ENCODE results near the gene OR1M1. TPM values are rescaled to one million over a fixed set of nuclear protein-coding genes. Genes with fewer than 3 reads are reported as not detected.
A peak's percentile ranks its signal among the peaks of the same experiment; 100 is the strongest.

OR1M1 gene
- total RNA-seq, 1 donor from 2014 or later = not detected

DNA sequence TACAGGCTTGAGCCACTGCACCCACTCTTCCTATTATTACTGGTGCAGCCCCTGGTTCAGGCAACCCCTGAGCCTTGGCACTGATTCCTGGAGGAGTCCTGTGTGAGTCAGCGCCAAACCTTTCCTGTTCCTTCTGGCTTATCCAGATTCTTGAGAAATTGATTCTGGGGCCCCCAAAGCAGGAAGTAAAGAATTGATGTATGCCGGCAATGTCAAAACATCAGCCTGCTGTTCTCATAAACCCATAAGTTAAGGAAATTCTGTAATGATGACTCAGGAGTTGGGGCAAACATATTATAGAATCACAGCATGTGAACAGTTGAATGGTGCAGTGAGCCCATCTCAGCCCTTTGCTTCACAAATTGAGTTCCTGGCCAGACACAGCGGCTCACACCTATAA is 41.3 kb downstream of the OR1M1 start:
- no peaks in the 10 kb centered on the region for H3K36me3 ChIP-seq (ENCODE audit: control insufficient read depth in 3 of 3, insufficient read depth in 3 of 3, low read length in 3 of 3)
- H3K27ac ChIP-seq (ENCODE audit: low read depth, low read length) = no peak overlapping the region
- H3K9ac ChIP-seq (ENCODE audit: low read depth in 1 of 3, low read length in 3 of 3) = no peak overlapping the region
- no peak overlapping the region for H3K4me3 ChIP-seq (ENCODE audit: low read length in 3 of 3)
- peaks cover 0 to 5% (median 0%) of the 10 kb centered on the region in 3 donors for H3K27me3 ChIP-seq (ENCODE audit: control insufficient read depth in 3 of 3, insufficient read depth in 3 of 3, low read length in 3 of 3)
- H3K4me1 ChIP-seq (ENCODE audit: control insufficient read depth in 3 of 3, insufficient read depth in 3 of 3, low read length in 3 of 3) = no peaks in the 10 kb centered on the region
- peaks cover 0 to 4% (median 0%) of the 10 kb centered on the region in 3 donors for H3K9me3 ChIP-seq (ENCODE audit: control insufficient read depth in 3 of 3, low read length in 3 of 3)

- Histone ChIP-seq H3K9me3 (ENCODE audit: control insufficient read depth in 3 of 3, low read length in 3 of 3) (peaks cover 0 to 3% (median 0%) of the 10 kb centered on the region in 3 donors), H3K27ac (ENCODE audit: low read depth, low read length) (no peak overlapping the region), H3K9ac (ENCODE audit: low read depth in 1 of 3, low read length in 3 of 3) (no peak overlapping the region), H3K4me3 (ENCODE audit: low read length in 3 of 3) (no peak overlapping the region), H3K36me3 (ENCODE audit: control insufficient read depth in 3 of 3, insufficient read depth in 3 of 3, low read length in 3 of 3) (no peaks in the 10 kb centered on the region), H3K27me3 (ENCODE audit: control insufficient read depth in 3 of 3, insufficient read depth in 3 of 3, low read length in 3 of 3) (peaks cover 0 to 5% (median 0%) of the 10 kb centered on the region in 3 donors), H3K4me1 (ENCODE audit: control insufficient read depth in 3 of 3, insufficient read depth in 3 of 3, low read length in 3 of 3) (no peaks in the 10 kb centered on the region)
Observed at GRCh38 chr19:9130965-9131364, 44.1 kb downstream of the OR1M1 start.

GRCh38 chr19:9132422-9132821 is 45.6 kb downstream of the OR1M1 start:
- H3K4me1 ChIP-seq (ENCODE audit: control insufficient read depth in 3 of 3, insufficient read depth in 3 of 3, low read length in 3 of 3) = no peaks in the 10 kb centered on the region
- no peaks in the 10 kb centered on the region for H3K27me3 ChIP-seq (ENCODE audit: control insufficient read depth in 3 of 3, insufficient read depth in 3 of 3, low read length in 3 of 3)
- H3K4me3 ChIP-seq (ENCODE audit: low read length in 3 of 3) = no peak overlapping the region
- H3K36me3 ChIP-seq (ENCODE audit: control insufficient read depth in 3 of 3, insufficient read depth in 3 of 3, low read length in 3 of 3) = no peaks in the 10 kb centered on the region
- no peak overlapping the region for H3K27ac ChIP-seq (ENCODE audit: low read depth, low read length)
- H3K9me3 ChIP-seq (ENCODE audit: control insufficient read depth in 3 of 3, low read length in 3 of 3) = no peaks in the 10 kb centered on the region
- H3K9ac ChIP-seq (ENCODE audit: low read depth in 1 of 3, low read length in 3 of 3) = no peak overlapping the region

DNA sequence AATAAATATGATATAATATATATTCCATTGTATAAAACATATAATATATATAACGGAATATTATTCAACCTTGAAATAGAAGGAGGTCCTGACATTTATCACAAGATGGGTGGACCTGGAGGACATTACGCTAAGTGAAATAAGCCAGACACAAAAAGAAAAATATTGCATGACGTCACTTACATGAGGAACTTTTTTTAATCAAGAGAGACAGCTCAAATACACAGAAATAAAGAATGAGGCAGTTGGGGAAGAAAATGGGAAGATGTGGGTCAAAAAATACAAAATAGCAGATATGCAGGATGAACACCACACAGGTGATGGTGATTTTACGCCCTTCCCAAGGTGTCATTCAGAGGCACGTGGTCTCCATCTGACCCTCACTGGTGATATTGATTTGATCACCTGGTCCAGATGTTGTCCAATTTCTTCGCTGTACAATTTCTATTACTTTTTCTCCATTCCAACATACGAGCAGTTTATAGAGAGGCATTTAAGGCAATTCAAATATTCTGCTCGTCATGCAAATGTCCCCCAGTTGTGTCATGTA is 52.8 kb downstream of the OR1M1 start:
- H3K27me3 ChIP-seq (ENCODE audit: control insufficient read depth in 3 of 3, insufficient read depth in 3 of 3, low read length in 3 of 3) = no peaks in the 10 kb centered on the region
- peak overlapping the region; percentile 94 to 99 (median 98) for H3K9ac ChIP-seq (ENCODE audit: low read depth in 1 of 3, low read length in 3 of 3)
- H3K4me1 ChIP-seq (ENCODE audit: control insufficient read depth in 3 of 3, insufficient read depth in 3 of 3, low read length in 3 of 3) = peaks cover 4 to 20% (median 4%) of the 10 kb centered on the region in 3 donors
- H3K27ac ChIP-seq (ENCODE audit: low read depth, low read length) = no peak overlapping the region
- H3K36me3 ChIP-seq (ENCODE audit: control insufficient read depth in 3 of 3, insufficient read depth in 3 of 3, low read length in 3 of 3) = peaks cover 0 to 4% (median 0%) of the 10 kb centered on the region in 3 donors
- peak overlapping the region; percentile 94 to 98 (median 97) for H3K4me3 ChIP-seq (ENCODE audit: low read length in 3 of 3)
- H3K9me3 ChIP-seq (ENCODE audit: control insufficient read depth in 3 of 3, low read length in 3 of 3) = no peaks in the 10 kb centered on the region

DNA sequence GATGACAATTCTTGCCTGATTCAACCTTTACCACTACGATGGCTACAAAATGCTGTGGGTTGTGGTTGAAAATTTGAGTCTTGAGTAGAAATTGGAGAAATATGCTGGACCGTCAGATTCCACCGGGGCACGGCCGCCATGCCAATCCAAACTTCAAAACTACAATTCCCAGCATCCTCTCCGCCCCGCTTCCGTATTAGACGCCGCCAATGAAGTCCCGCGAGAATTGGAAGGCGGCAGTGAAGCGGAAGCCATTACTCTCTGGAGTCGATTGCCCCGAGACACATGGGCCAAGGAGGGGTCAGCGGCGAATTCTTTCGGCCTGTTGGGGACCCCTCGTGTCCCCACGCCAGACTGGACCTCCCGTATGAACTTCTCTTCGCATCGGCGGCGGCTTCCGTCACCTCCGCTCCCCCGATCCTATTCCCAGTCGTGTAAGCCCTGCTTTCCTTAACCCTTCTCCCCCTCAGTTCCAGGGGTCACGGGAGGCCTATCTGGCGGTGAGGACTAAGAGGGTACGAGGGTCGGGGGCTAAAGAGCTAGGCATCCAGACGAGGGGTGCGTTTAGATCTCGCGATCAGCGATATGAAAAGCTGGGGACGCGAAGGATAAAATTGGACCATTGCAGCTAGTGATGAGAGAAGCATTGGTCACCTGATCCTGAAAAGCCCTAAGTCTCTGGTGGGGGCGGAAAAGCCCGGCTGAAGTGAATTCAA is 53.5 kb downstream of the OR1M1 start, which contains the start of gene ZNF317:
Gene ZNF317 (plus strand): TSS at position 239 of the 716 bp plus-strand sequence. CDS start 15,620 bp downstream, outside the sequence.
- Histone ChIP-seq H3K27me3 (ENCODE audit: control insufficient read depth in 3 of 3, insufficient read depth in 3 of 3, low read length in 3 of 3) (no peaks in the 10 kb centered on the region), H3K27ac (ENCODE audit: low read depth, low read length) (peak within 1 kb of the TSS; percentile 92)

DNA sequence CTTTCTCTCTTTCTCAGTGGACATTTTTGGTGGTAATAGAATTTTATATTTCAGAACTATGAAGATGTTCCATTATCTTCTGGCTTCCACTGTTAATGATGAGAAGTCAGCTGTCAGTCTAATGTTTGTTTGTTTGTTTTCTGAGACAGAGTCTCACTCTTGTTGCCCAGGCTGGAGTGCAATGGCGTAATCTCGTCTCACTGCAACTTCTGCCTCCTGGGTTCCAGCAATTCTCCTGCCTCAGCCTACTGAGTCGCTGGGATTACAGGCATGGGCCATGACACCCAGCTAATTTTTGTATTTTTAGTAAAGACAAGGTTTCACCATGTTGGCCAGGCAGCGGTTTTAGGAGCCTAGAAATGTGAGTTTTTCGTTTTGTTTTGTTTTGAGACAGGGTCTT is 58.1 kb downstream of the OR1M1 start:
- Histone ChIP-seq H3K36me3 (ENCODE audit: control insufficient read depth in 3 of 3, insufficient read depth in 3 of 3, low read length in 3 of 3) (peaks cover 0 to 14% (median 7%) of the 10 kb centered on the region in 3 donors), H3K27ac (ENCODE audit: low read depth, low read length) (no peak overlapping the region), H3K4me1 (ENCODE audit: control insufficient read depth in 3 of 3, insufficient read depth in 3 of 3, low read length in 3 of 3) (peaks cover 1 to 15% (median 4%) of the 10 kb centered on the region in 3 donors), H3K9me3 (ENCODE audit: control insufficient read depth in 3 of 3, low read length in 3 of 3) (peaks cover 0 to 5% (median 3%) of the 10 kb centered on the region in 3 donors), H3K4me3 (ENCODE audit: low read length in 3 of 3) (no peak overlapping the region), H3K9ac (ENCODE audit: low read depth in 1 of 3, low read length in 3 of 3) (no peak overlapping the region), H3K27me3 (ENCODE audit: control insufficient read depth in 3 of 3, insufficient read depth in 3 of 3, low read length in 3 of 3) (no peaks in the 10 kb centered on the region)

More for the DNA sequence above, 53.5 kb downstream of the OR1M1 start, which contains the start of gene ZNF317:
- H3K4me3 ChIP-seq (ENCODE audit: low read length in 3 of 3) = peak within 1 kb of the TSS; percentile 94 to 98 (median 97)
- H3K9me3 ChIP-seq (ENCODE audit: control insufficient read depth in 3 of 3, low read length in 3 of 3) = peaks cover 0 to 5% (median 3%) of the 10 kb centered on the region in 3 donors
- peak within 1 kb of the TSS; percentile 94 to 99 (median 98) for H3K9ac ChIP-seq (ENCODE audit: low read depth in 1 of 3, low read length in 3 of 3)
- H3K4me1 ChIP-seq (ENCODE audit: control insufficient read depth in 3 of 3, insufficient read depth in 3 of 3, low read length in 3 of 3) = peaks cover 4 to 20% (median 4%) of the 10 kb centered on the region in 3 donors
- H3K36me3 ChIP-seq (ENCODE audit: control insufficient read depth in 3 of 3, insufficient read depth in 3 of 3, low read length in 3 of 3) = peaks cover 0 to 4% (median 0%) of the 10 kb centered on the region in 3 donors

Small RNAs within 50 kb of the gene (small RNA-seq; reads per million reads assigned to genes)
- not detected for gene OR1M4P

Other genes with a start within 250 kb of the OR1M1 start
- gene MUC16, start 76.7 kb upstream of the OR1M1 start, total RNA-seq = not detected
- gene OR7G2, start 20.4 kb downstream of the OR1M1 start, total RNA-seq = not detected
- not detected for gene OR7G1, start 28.7 kb downstream of the OR1M1 start, total RNA-seq
- gene OR7G3, start 39.9 kb downstream of the OR1M1 start, total RNA-seq = not detected
- 11.5 TPM for gene ZNF317, start 53.3 kb downstream of the OR1M1 start, total RNA-seq
- not detected for gene OR7D2, start 91.9 kb downstream of the OR1M1 start, total RNA-seq
- not detected for gene OR7D4, start 132.5 kb downstream of the OR1M1 start, total RNA-seq
- not detected for gene OR7E24, start 163.9 kb downstream of the OR1M1 start, total RNA-seq
- gene ZNF699, start 222.8 kb downstream of the OR1M1 start, total RNA-seq = 3.7 TPM
- 12.5 TPM for gene ZNF559, start 237.1 kb downstream of the OR1M1 start, total RNA-seq

All from skeletal muscle tissue (tissue), 5 donors.